Measurements from ENCODE around the gene SAMD4A.
A peak's percentile ranks its signal among the peaks of the same experiment; 100 is the strongest.
"Not testable (repeated sequence)": the region's sequence is repeated elsewhere in the genome, so short reads cannot be mapped to it uniquely, and the experiment has no call there.

SAMD4A gene

GRCh38 chr14:54739514-54739913 lies 172.6 kb downstream of the SAMD4A start:
- Mint-ChIP-seq H3K4me1 (peaks cover 89% of the 10 kb centered on the region), H3K27ac (no peak overlapping the region), H3K9me3 (no peaks in the 10 kb centered on the region), H3K27me3 (peaks cover under 1% of the 10 kb centered on the region), H3K4me3 (no peak overlapping the region)
- no peak for ATAC-seq
- DNase-seq, result no peak

DNA sequence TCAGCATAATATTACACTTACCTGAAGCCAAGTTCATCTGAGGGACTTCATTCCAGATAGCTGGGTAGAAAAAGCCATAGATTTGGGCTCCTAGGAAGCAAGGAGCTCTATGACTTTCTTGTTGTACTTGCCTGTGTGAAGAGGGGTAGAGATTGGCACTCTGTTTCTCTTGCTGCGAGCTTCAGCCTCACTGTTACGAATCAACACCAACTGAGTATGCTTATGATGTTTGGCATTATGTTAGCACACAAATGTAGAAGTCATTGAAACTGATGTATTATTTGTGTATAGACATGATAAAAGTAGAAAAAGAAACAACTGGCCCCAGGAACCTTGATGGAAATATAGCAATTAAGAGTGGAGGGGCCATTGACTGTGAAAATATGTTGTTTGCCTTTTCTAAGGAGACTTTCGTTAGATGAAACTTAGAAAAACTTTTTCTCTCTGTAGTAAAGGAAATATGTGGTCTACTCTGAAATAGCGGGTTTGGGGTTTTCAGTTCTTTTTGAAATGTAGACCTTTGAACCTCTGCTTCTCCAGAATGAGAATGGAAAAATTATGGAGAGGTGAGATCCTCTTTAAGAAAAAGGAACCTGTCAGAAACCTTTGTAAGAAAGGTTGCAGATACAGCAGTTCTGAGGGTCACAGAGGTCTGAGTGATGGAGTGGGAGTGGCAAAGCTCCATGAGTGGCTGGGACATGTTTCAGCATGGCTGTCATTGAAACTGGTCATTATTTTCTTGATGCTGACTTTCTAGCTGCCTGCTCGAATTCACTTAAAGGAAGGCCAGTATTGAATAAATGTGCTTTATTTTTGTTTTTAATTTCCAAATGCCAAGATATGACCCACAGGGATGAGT lies 175.8 kb downstream of the SAMD4A start:
- ATAC-seq (peak; percentile 78), DNase-seq (no peak)
- Mint-ChIP-seq H3K9me3 (no peaks in the 10 kb centered on the region), H3K27ac (peak overlapping the region in 1 of 2 donors; percentile 61), H3K4me3 (peak overlapping the region; percentile 46 to 55), H3K4me1 (peaks cover 63% of the 10 kb centered on the region), H3K27me3 (peaks cover 12% of the 10 kb centered on the region)

GRCh38 chr14:54743382-54743781 lies 176.5 kb downstream of the SAMD4A start:
- Mint-ChIP-seq H3K4me3 (peak overlapping the region; percentile 30 to 46), H3K27ac (peak overlapping the region in 1 of 2 donors; percentile 17), H3K9me3 (no peaks in the 10 kb centered on the region), H3K4me1 (peaks cover 56% of the 10 kb centered on the region), H3K27me3 (peaks cover 12% of the 10 kb centered on the region)
- ATAC-seq (peak; percentile 77), DNase-seq (peak in 1 of 2 donors; percentile 22)

DNA sequence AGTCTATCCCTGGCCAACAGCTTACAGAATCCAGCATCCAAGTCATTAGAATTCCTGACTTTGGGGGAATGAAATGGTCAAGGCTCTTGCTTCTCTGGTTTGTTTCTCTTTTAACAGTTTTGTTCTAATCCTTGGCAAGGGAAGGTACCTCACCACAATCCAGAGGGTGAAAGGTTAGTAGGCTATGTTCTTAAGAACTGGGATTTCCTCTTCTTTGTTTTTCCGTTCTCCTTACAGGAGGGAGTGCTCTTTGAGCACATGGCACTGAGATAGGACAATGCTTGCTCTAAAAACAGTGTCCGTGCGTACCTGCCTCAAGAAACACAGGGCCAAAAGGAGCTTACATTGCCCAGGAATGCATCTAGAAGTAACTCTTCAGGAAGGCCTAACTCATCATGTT lies 179.1 kb downstream of the SAMD4A start:
- no peaks in the 10 kb centered on the region for H3K9me3 Mint-ChIP-seq
- peaks cover 41% of the 10 kb centered on the region for H3K4me1 Mint-ChIP-seq
- peaks cover 17% of the 10 kb centered on the region for H3K27me3 Mint-ChIP-seq
- no peak for DNase-seq
- no peak overlapping the region for H3K27ac Mint-ChIP-seq
- no peak overlapping the region for H3K4me3 Mint-ChIP-seq
- no peak for ATAC-seq

- Mint-ChIP-seq H3K27ac (no peak overlapping the region), H3K9me3 (no peaks in the 10 kb centered on the region), H3K4me3 (no peak overlapping the region), H3K4me1 (peaks cover 25% of the 10 kb centered on the region), H3K27me3 (peaks cover 17% of the 10 kb centered on the region)
- no peak for DNase-seq
- no peak for ATAC-seq
Measured at GRCh38 chr14:54747616-54748015, 180.7 kb downstream of the SAMD4A start.

DNA sequence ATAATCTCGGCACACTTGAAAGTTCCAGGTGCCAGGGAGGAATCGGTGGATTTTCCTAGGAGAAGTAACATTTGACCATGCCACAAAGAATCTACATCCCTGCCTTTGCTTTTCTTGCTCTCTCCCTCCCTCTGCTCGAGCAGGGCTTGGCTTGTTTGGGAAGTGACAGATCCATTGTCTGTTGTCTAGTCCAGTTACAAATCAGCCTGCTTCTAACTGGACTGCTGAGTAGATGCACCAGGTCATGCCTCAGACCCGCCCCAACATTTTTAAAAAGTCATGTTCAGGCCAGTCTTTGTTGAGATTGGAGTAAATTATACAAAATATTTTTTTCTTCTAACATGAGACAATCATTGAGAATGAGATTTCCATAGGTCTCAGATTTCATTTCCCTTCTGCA lies 182.3 kb downstream of the SAMD4A start:
- H3K4me3 Mint-ChIP-seq, result no peak overlapping the region
- no peaks in the 10 kb centered on the region for H3K9me3 Mint-ChIP-seq
- no peak for DNase-seq
- peaks cover 17% of the 10 kb centered on the region for H3K27me3 Mint-ChIP-seq
- no peak for ATAC-seq
- peaks cover 9% of the 10 kb centered on the region for H3K4me1 Mint-ChIP-seq
- no peak overlapping the region for H3K27ac Mint-ChIP-seq

GRCh38 chr14:54749727-54750126 lies 182.8 kb downstream of the SAMD4A start:
- Mint-ChIP-seq H3K4me3 (no peak overlapping the region), H3K27ac (no peak overlapping the region), H3K4me1 (peaks cover 4% of the 10 kb centered on the region), H3K9me3 (no peaks in the 10 kb centered on the region), H3K27me3 (peaks cover 16% of the 10 kb centered on the region)
- DNase-seq (no peak), ATAC-seq (no peak)

DNA sequence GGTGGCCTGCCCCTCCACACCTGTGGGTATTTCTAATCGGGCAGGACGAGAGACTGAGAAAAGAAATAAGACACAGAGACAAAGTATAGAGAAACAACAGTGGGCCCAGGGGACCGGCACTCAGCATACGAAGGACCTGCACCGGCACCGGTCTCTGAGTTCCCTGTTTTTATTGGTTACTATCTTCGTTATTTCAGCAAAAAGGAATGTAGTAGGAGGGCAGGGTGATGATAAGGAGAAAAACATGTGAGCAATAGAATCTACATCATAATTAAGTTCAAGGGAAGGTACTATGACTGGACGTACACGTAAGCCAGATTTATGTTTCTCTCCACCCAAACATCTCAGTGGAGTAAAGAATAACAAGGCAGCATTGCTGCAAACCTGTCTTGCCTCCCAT lies 185.7 kb downstream of the SAMD4A start:
- H3K27ac Mint-ChIP-seq, DNase-seq, ATAC-seq, H3K4me3 Mint-ChIP-seq, H3K9me3 Mint-ChIP-seq: not testable (repeated sequence)
- H3K4me1 Mint-ChIP-seq, result peaks cover 12% of the 10 kb centered on the region
- H3K27me3 Mint-ChIP-seq, result peaks cover 24% of the 10 kb centered on the region

GRCh38 chr14:54753396-54753795 lies 186.5 kb downstream of the SAMD4A start:
- peaks cover 24% of the 10 kb centered on the region for H3K27me3 Mint-ChIP-seq
- not testable (repeated sequence) for H3K4me3 Mint-ChIP-seq, H3K27ac Mint-ChIP-seq, ATAC-seq, H3K9me3 Mint-ChIP-seq, DNase-seq
- peaks cover 15% of the 10 kb centered on the region for H3K4me1 Mint-ChIP-seq

DNA sequence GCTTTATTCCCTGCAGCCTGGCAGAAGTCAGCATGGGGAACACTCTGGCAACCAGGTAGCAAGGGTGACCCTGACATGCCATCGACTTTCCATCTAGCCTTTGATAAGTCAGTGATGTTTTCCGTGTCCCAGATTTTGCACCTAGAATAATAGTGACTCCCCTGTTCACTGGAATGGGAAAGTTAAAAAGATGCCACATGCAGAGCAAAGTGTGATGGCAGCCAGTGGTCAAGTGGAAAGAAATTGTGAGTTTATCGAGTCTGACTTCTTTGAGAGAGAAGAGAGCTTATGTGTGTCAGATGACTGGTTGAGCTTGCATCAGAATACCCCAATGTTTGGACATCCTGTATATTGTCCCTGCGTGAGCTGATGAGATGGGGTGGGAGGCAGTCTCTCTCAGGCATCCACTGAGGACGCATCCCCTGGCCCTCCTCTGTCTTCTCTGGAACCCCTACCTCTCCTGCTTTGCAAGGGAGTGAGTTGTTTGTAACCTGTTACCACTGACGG lies 187.2 kb downstream of the SAMD4A start:
- H3K27me3 Mint-ChIP-seq, result peaks cover 19% of the 10 kb centered on the region
- no peaks in the 10 kb centered on the region for H3K9me3 Mint-ChIP-seq
- ATAC-seq (no peak), DNase-seq (no peak)
- H3K27ac Mint-ChIP-seq, result no peak overlapping the region
- H3K4me1 Mint-ChIP-seq, result peaks cover 15% of the 10 kb centered on the region
- H3K4me3 Mint-ChIP-seq, result no peak overlapping the region

DNA sequence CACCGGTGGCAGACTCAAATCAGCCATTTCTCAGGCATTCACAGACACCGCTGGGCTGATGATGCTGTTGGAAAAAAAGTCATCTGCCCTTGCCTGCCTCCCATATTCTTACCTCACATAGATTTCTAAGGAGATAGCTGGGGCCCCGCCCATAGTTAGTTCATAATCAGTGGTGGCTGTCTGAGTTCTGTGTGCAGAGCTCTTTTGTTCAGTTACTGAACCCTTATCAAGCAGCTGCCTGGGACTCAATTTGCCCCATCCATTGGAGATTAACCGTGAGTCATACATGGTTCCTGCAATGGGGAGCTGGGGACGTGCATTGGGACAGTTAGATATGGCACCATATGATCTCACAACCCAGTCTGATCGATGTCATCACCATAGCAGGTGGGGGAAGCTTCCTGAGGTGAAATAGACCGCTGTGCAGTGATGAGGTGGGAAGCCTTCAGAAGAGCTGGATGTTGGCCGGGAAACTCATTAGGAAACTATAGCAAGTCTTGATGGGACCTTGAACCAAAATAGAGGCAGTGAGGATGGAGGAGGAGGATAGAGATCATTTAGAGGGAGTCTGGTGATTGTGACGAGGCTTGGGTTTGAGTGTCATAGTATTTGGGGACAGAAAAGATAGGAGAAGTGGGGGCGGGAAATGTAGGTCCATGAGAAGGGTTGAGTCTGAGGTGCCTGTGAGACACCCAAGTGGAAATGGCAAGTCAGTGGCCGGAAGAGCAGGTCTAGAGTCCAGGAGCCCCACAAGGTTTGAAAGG lies 187.9 kb downstream of the SAMD4A start:
- Mint-ChIP-seq H3K27ac (peak overlapping the region in 1 of 2 donors; percentile 33), H3K9me3 (no peaks in the 10 kb centered on the region), H3K4me3 (no peak overlapping the region), H3K4me1 (peaks cover 15% of the 10 kb centered on the region), H3K27me3 (peaks cover 19% of the 10 kb centered on the region)
- DNase-seq (no peak), ATAC-seq (no peak)

DNA sequence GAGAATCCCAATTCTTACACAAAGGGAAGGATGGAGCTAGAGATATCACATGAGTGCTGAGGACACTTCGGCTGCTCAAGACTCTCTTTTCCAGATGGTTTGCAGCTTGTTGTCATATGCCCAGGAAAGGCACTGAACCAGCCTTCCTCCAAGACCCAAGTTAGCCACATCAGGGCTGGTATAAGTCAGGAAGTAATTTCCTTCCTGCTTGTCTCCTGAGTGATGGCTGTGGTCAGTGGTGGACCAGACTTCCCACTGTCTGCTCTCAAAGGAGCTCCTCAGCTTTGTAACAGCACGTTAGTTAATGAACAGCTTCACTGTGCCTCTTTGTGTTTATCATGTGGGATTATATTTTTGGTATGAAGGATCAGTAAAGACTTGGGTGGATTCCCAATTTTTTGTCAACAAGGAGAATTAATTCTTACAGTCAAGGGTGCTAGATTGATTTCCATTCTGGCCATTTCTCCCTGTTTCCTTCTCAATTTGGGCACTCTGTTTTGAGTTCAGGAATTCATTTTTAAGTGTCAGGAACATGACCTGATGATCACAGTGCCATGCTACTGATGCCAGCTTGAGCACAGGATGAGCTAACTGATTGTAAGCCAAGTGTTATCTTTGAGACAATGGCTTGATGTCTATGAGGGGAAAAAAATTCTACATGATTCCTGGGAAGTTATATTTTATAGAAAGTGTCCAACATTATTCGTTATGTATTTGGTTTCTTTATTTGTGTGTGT lies 189.9 kb downstream of the SAMD4A start:
- H3K9me3 Mint-ChIP-seq, result no peaks in the 10 kb centered on the region
- no peak overlapping the region for H3K4me3 Mint-ChIP-seq
- peaks cover 22% of the 10 kb centered on the region for H3K4me1 Mint-ChIP-seq
- peaks cover 19% of the 10 kb centered on the region for H3K27me3 Mint-ChIP-seq
- ATAC-seq, result no peak
- no peak overlapping the region for H3K27ac Mint-ChIP-seq
- DNase-seq, result no peak

DNA sequence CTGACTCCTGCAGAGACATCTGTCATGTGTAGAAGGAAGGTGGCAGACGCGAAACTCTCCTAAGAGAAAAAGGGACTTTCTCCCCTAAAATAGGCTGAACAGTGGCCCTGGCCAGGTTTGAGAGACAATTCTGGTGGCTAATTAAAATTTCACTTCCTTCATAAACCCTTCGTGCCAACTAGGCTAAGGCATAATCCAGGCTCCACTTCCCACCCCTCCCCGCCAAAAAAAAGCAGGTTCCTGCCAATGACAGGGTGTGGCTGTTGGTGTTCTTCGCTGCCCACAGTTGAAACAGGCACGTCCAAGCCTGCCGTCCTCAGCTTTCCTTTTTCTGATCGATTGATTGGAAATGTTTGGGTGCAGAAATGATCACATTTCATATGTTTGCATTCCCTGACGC lies 191.1 kb downstream of the SAMD4A start:
- H3K9me3 Mint-ChIP-seq, result no peaks in the 10 kb centered on the region

GRCh38 chr14:54759982-54760585 lies 193.2 kb downstream of the SAMD4A start:
- H3K27me3 Mint-ChIP-seq, result peaks cover 14% of the 10 kb centered on the region

More for the DNA sequence above, 191.1 kb downstream of the SAMD4A start:
- no peak for ATAC-seq
- H3K27me3 Mint-ChIP-seq, result peaks cover 19% of the 10 kb centered on the region
- H3K27ac Mint-ChIP-seq, result peak overlapping the region in 1 of 2 donors; percentile 21
- no peak overlapping the region for H3K4me3 Mint-ChIP-seq
- peaks cover 32% of the 10 kb centered on the region for H3K4me1 Mint-ChIP-seq
- DNase-seq, result no peak

More at GRCh38 chr14:54759982-54760585, 193.2 kb downstream of the SAMD4A start:
- ATAC-seq, result no peak
- DNase-seq, result no peak
- H3K9me3 Mint-ChIP-seq, result no peaks in the 10 kb centered on the region
- no peak overlapping the region for H3K4me3 Mint-ChIP-seq
- H3K4me1 Mint-ChIP-seq, result peaks cover 37% of the 10 kb centered on the region
- no peak overlapping the region for H3K27ac Mint-ChIP-seq

Measured in stimulated activated naive CD8-positive, alpha-beta T cell treated with anti-CD3 and anti-CD28 coated beads, Interleukin-15, amount 100 ng/mL, for 72 hours (primary cell).